Glomerular endothelial cell (primary cell): Measurements from ENCODE around the gene STAP1. TPM values are rescaled to one million over a fixed set of nuclear protein-coding genes. Genes with fewer than 3 reads are reported as not detected.
A peak's percentile ranks its signal among the peaks of the same experiment; 100 is the strongest.
"Not testable (repeated sequence)": the region's sequence is repeated elsewhere in the genome, so short reads cannot be mapped to it uniquely, and the experiment has no call there.

Source experiments
- DNase-seq: peaks from one replicate; pipeline ENCODE4 v3.0.0-alpha.2; 2011; ENCODE audit warnings: low read depth, low spot score; ENCODE audit errors: extremely low read depth
- total RNA-seq: library from RNA; depleted of rRNA; stranded (reverse); fragments of >200 nt; gene quantifications from 2 replicates; pipeline ENCODE4 v1.2.3, GENCODE V29; 2015

The STAP1 gene
- total RNA-seq, 1 donor from 2014 or later = not detected

GRCh38 chr4:67614186-67614585 is 55.7 kb downstream of the STAP1 start:
- no peak for DNase-seq

- no peak for DNase-seq
Observed at GRCh38 chr4:67615119-67615518, 56.6 kb downstream of the STAP1 start.

- no peak for DNase-seq
Observed at GRCh38 chr4:67616478-67616877, 58.0 kb downstream of the STAP1 start.

- DNase-seq = no peak
Observed at GRCh38 chr4:67624939-67625338, 66.4 kb downstream of the STAP1 start.

GRCh38 chr4:67632492-67632891 is 74.0 kb downstream of the STAP1 start:
- DNase-seq = no peak

- no peak for DNase-seq
Observed at GRCh38 chr4:67634741-67635140, 76.2 kb downstream of the STAP1 start.

- no peak for DNase-seq
Observed at GRCh38 chr4:67635331-67635730, 76.8 kb downstream of the STAP1 start.

- DNase-seq = not testable (repeated sequence)
Observed at GRCh38 chr4:67636978-67637377, 78.5 kb downstream of the STAP1 start.

GRCh38 chr4:67638136-67638535 is 79.6 kb downstream of the STAP1 start:
- no peak for DNase-seq

GRCh38 chr4:67651536-67651935 is 93.0 kb downstream of the STAP1 start:
- DNase-seq = peak; percentile 9

Other genes with a start within 250 kb of the STAP1 start
- gene CENPC, start 13.2 kb upstream of the STAP1 start, total RNA-seq = 6.7 and 10.2 TPM in 2 replicates
- gene UBA6, start 142.4 kb downstream of the STAP1 start, total RNA-seq = 33.4 and 73.7 TPM in 2 replicates
- not detected in 2 replicates for gene GNRHR, start 195.7 kb downstream of the STAP1 start, total RNA-seq